Stimulated activated effector memory CD8-positive, alpha-beta T cell treated with anti-CD3 and anti-CD28 coated beads, Interleukin-12 subunit alpha, Interleukin-12 subunit beta, amount 100 ng/mL, for 72 hours (primary cell): ENCODE measurements around the gene GNPTG.

Source experiments
- ATAC-seq: fragments of 150-1000 bp; cut with Tn5 transposase; 2 replicates; pipeline ENCODE4 v1.10.0; 2021
- DNase-seq, 2 donors: peaks; one replicate each; pipeline ENCODE4 v3.0.0; 2021 to 2022; ENCODE audit warnings: low spot score in 2 of 2
- H3K27ac Mint-ChIP-seq: one replicate; pipeline ENCODE4 v1.8.0; 2022; ENCODE audit warnings: mild to moderate bottlenecking, mixed read lengths
- H3K36me3 Mint-ChIP-seq: one replicate; pipeline ENCODE4 v1.8.0; 2022; ENCODE audit warnings: mild to moderate bottlenecking, mixed read lengths
- H3K4me1 Mint-ChIP-seq: one replicate; pipeline ENCODE4 v1.8.0; 2022; ENCODE audit warnings: mixed read lengths
- H3K4me3 Mint-ChIP-seq: one replicate; pipeline ENCODE4 v1.8.0; 2022; ENCODE audit warnings: mild to moderate bottlenecking, mixed read lengths
- H3K9me3 Mint-ChIP-seq: one replicate; pipeline ENCODE4 v1.8.0; 2022; ENCODE audit warnings: mixed read lengths

Gene GNPTG

GRCh38 chr16:1351582-1352362 lies at the start of gene GNPTG, which contains the start of gene TSR3:
GNPTG (plus strand) TSS chr16:1351931; CDS start chr16:1351966, 35 bp downstream.
TSR3 (minus strand) TSS chr16:1351878; CDS start chr16:1351804, 74 bp downstream.
- no peaks in the 10 kb centered on the region for H3K9me3 Mint-ChIP-seq
- H3K4me1 Mint-ChIP-seq: peaks cover 51% of the 10 kb centered on the region

GRCh38 chr16:1305823-1306222 lies 45.9 kb upstream of the GNPTG start:
- DNase-seq: no peak
- Mint-ChIP-seq H3K9me3 (no peaks in the 10 kb centered on the region), H3K4me1 (peaks cover 35% of the 10 kb centered on the region), H3K4me3 (no peak overlapping the region), H3K27ac (peak overlapping the region; percentile 100), H3K36me3 (peaks cover 38% of the 10 kb centered on the region)
- ATAC-seq: no peak

More at GRCh38 chr16:1351582-1352362, at the start of gene GNPTG, which contains the start of gene TSR3:
- Mint-ChIP-seq H3K27ac (peak within 1 kb of the TSS; percentile 88), H3K36me3 (peaks cover 57% of the 10 kb centered on the region), H3K4me3 (peak within 1 kb of the TSS; percentile 78)
- peak; percentile 88 for ATAC-seq
- DNase-seq: peak; percentile 94 to 95

- Mint-ChIP-seq H3K4me1 (peaks cover 39% of the 10 kb centered on the region), H3K4me3 (no peak overlapping the region), H3K9me3 (no peaks in the 10 kb centered on the region), H3K36me3 (peaks cover 43% of the 10 kb centered on the region), H3K27ac (peak overlapping the region; percentile 100)
- DNase-seq: no peak
- no peak for ATAC-seq
These were observed 45.4 kb upstream of the GNPTG start for GRCh38 chr16:1306334-1306733.

GRCh38 chr16:1308036-1308976 lies 43.4 kb upstream of the GNPTG start:
- Mint-ChIP-seq H3K4me1 (peaks cover 46% of the 10 kb centered on the region), H3K9me3 (no peaks in the 10 kb centered on the region), H3K27ac (peak overlapping the region; percentile 100), H3K4me3 (peak overlapping the region; percentile 76), H3K36me3 (peaks cover 57% of the 10 kb centered on the region)
- ATAC-seq (peak; percentile 48), DNase-seq (no peak)

- Mint-ChIP-seq H3K9me3 (no peaks in the 10 kb centered on the region), H3K36me3 (peaks cover 67% of the 10 kb centered on the region), H3K27ac (peak within 1 kb of the TSS; percentile 100), H3K4me1 (peaks cover 40% of the 10 kb centered on the region), H3K4me3 (peak within 1 kb of the TSS; percentile 94)
- DNase-seq (peak; percentile 100), ATAC-seq (peak; percentile 86)
These were observed 42.5 kb upstream of the GNPTG start, which contains the start of gene UBE2I for GRCh38 chr16:1308977-1309885. UBE2I (plus strand) TSS chr16:1309636; CDS start chr16:1314031, 4,395 bp downstream.

- no peaks in the 10 kb centered on the region for H3K9me3 Mint-ChIP-seq
- H3K27ac Mint-ChIP-seq: peak overlapping the region; percentile 97
- H3K36me3 Mint-ChIP-seq: peaks cover 76% of the 10 kb centered on the region
- H3K4me1 Mint-ChIP-seq: peaks cover 36% of the 10 kb centered on the region
- DNase-seq (peak in 1 of 2 donors; percentile 78), ATAC-seq (peak; percentile 31)
- H3K4me3 Mint-ChIP-seq: peak overlapping the region; percentile 94
These were observed 41.6 kb upstream of the GNPTG start for GRCh38 chr16:1309888-1310831.

GRCh38 chr16:1310832-1311200 lies 40.9 kb upstream of the GNPTG start:
- peaks cover 36% of the 10 kb centered on the region for H3K4me1 Mint-ChIP-seq
- H3K27ac Mint-ChIP-seq: peak overlapping the region; percentile 97
- no peaks in the 10 kb centered on the region for H3K9me3 Mint-ChIP-seq
- ATAC-seq: no peak
- H3K4me3 Mint-ChIP-seq: peak overlapping the region; percentile 94
- H3K36me3 Mint-ChIP-seq: peaks cover 83% of the 10 kb centered on the region
- DNase-seq: no peak

GRCh38 chr16:1311212-1311737 lies 40.5 kb upstream of the GNPTG start:
- H3K36me3 Mint-ChIP-seq: peaks cover 87% of the 10 kb centered on the region
- DNase-seq (no peak), ATAC-seq (no peak)
- peak overlapping the region; percentile 97 for H3K27ac Mint-ChIP-seq
- peaks cover 32% of the 10 kb centered on the region for H3K4me1 Mint-ChIP-seq
- peak overlapping the region; percentile 94 for H3K4me3 Mint-ChIP-seq
- no peaks in the 10 kb centered on the region for H3K9me3 Mint-ChIP-seq

- Mint-ChIP-seq H3K4me3 (peak overlapping the region; percentile 94), H3K36me3 (peaks cover 87% of the 10 kb centered on the region), H3K9me3 (no peaks in the 10 kb centered on the region), H3K27ac (peak overlapping the region; percentile 97), H3K4me1 (peaks cover 29% of the 10 kb centered on the region)
- ATAC-seq (no peak), DNase-seq (no peak)
These were observed 39.8 kb upstream of the GNPTG start for GRCh38 chr16:1311738-1312466.

- Mint-ChIP-seq H3K27ac (peak overlapping the region; percentile 73), H3K4me1 (peaks cover 30% of the 10 kb centered on the region), H3K36me3 (peaks cover 90% of the 10 kb centered on the region), H3K4me3 (peak overlapping the region; percentile 94), H3K9me3 (no peaks in the 10 kb centered on the region)
- ATAC-seq: no peak
- no peak for DNase-seq
These were observed 39.3 kb upstream of the GNPTG start for GRCh38 chr16:1312467-1312816.

GRCh38 chr16:1312903-1313302 lies 38.8 kb upstream of the GNPTG start:
- ATAC-seq (no peak), DNase-seq (no peak)
- peak overlapping the region; percentile 73 for H3K27ac Mint-ChIP-seq
- no peaks in the 10 kb centered on the region for H3K9me3 Mint-ChIP-seq
- peaks cover 94% of the 10 kb centered on the region for H3K36me3 Mint-ChIP-seq
- H3K4me3 Mint-ChIP-seq: peak overlapping the region; percentile 94
- peaks cover 35% of the 10 kb centered on the region for H3K4me1 Mint-ChIP-seq

GRCh38 chr16:1313721-1314369 lies 37.9 kb upstream of the GNPTG start:
- H3K4me1 Mint-ChIP-seq: peaks cover 42% of the 10 kb centered on the region
- ATAC-seq: no peak
- peak overlapping the region; percentile 80 for H3K27ac Mint-ChIP-seq
- H3K4me3 Mint-ChIP-seq: no peak overlapping the region
- DNase-seq: no peak
- peaks cover 94% of the 10 kb centered on the region for H3K36me3 Mint-ChIP-seq
- H3K9me3 Mint-ChIP-seq: no peaks in the 10 kb centered on the region
